HG03442 (cell line): Measurements from ENCODE around the gene DDX24.
"Not testable (repeated sequence)": the region's sequence is repeated elsewhere in the genome, so short reads cannot be mapped to it uniquely, and the experiment has no call there.

Experiments
- ATAC-seq: cut with Tn5 transposase; IDR thresholded peaks from one replicate; pipeline ENCODE4 v1.9.1; 2021; ENCODE audit warnings: mild to moderate bottlenecking, moderate library complexity; ENCODE audit not compliant: unreplicated experiment

Gene DDX24

GRCh38 chr14:94081386-94081820 is 401 bp upstream of the DDX24 start:
- peak; percentile 31 for ATAC-seq

DNA sequence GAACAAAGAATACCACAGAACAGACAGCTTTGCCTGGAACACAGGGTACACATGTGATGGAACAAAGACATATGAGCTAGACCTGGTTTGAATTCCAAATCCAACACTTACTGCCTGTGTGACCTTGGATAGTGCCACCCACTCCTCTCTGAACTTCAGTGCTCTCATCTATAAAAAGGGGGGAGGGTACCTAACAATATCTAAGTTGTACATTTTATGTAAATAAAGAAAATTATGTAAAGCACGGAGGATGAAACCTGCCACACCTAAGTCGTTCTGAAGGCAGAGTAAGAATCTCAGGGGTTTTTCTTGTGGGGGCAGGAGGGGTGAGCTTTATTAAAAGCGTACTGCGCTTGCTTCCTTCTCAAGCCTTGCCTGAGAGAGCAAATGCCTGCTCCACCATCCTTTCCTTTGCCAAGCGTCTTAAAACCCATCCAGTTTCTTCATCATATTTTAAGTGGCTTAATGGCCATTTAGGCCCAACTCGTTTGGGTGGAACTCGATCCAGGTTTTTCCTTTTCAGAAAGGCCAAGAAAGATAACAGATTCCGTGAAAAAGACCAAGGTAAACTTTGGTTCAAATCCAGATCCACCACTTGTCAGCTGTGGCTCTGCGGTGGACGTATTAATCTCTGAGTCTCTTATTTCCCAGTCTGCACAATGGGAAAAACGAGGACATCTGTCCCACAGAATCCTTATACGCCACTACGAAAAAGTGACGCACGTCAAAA is 946 bp downstream of the DDX24 start:
- ATAC-seq = no peak

DNA sequence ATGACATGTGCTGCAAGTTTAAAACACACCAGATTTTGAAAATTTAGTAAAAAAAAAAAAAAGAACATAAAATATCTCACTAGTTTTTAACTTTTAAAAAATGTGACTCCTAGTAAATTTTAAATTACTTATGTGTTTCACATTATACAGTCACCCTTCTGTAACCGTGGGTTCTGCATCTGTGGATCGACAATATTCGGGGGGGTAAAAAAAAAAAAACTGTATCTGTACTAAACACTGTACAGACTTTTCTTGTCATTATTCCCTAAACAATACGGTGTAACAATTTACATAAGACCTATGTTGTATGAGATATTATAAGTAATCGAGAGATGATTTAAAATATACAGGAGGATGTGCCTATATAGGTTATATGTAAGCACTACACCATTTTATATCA is 3.2 kb downstream of the DDX24 start:
- no peak for ATAC-seq

DNA sequence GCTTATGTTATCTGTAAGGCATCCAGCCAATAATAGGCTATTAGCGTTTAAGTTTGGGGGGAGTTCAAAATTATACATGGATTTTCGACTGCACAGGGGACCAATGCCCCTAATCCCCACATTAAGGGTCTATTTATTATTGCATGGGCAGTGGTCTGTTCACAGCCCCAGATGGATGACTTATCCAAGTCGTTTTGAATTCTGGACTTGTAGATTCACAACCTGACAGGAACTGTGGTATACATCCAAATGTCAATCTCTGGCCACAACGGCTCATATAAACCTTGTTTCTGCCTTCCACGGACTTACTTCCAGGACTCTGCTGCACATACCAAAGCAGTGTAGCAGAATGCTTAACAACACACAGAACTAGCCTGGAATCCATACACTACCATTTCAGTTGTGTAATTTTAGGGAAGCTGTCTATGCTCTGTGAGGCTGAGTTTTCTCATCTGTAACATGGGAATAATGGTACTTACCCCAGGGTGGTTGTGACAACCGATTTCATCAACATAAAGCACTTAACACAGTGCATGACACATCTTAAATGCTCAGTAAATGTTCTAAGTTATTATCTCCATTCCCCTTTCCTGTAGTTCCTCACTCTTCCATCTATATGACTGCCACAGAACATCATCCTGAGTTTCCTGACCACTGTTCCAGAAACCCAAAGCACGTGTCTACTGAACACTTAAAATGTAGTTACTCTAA is 3.7 kb downstream of the DDX24 start:
- no peak for ATAC-seq

GRCh38 chr14:94075008-94075407 is 6.0 kb downstream of the DDX24 start:
- ATAC-seq = no peak

DNA sequence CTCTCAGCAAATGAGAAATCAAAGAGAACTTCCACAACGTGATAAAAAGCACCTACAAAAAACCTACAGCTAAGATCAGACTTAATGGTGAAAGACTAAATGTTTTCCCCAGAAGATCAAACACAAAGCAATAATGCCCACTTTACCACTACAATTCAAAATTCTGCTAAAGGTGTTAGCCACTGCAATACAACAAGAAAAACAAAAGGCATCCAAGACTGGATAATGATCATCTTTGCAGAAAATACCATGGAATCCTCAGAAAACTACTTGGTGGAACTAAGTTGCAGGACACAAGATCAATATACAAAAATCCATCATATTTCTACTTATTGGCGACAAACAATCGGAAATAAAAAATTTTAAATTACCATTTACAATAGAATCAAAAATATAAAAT is 6.5 kb downstream of the DDX24 start:
- no peak for ATAC-seq

DNA sequence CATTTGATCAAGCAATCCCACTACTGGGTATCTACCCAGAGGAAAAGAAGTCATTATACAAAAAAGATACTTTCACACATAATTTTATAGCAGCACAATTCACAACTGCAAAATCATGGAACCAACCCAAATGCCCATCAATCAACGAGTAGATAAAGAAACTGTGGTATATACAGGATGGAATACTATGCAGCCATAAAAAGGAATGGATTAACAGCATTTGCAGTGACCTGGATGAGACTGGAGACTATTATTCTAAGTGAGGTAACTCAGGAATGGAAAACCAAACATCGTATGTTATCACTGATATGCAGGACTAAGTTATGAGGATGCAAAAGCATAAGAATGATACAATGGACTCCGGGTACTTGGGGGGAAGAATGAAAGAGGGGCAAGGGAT is 8.9 kb downstream of the DDX24 start:
- not testable (repeated sequence) for ATAC-seq

- ATAC-seq = no peak
Measured at GRCh38 chr14:94066089-94066676, 14.8 kb downstream of the DDX24 start.

DNA sequence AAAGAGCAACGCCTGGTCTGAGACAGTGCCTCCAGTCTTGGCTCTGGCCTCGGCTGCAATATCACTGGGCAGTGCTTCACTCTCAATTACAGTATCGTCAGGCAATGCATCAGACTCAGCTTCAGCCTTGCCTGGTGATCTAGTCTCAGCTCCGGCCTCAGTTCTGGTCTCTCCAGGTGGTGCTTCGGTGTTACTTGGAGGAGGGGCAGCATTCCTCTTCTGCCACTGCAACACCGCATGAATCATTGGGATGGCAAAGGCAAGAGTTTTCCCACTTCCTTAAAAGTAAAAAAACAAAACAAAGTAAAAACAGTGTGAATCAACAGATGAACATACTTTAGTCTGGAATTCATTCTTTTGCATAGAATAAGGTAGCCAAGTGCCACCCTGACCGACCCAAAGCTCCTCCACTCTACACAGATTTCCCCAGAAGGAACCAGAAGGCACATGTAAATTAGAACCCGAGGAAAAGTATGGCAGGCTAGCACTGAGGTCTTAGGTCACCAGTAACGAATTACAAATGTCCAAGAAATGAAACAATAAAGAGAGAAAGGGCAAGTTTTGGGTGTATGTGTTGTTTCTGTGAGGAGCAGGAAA is 18.6 kb downstream of the DDX24 start:
- no peak for ATAC-seq

DNA sequence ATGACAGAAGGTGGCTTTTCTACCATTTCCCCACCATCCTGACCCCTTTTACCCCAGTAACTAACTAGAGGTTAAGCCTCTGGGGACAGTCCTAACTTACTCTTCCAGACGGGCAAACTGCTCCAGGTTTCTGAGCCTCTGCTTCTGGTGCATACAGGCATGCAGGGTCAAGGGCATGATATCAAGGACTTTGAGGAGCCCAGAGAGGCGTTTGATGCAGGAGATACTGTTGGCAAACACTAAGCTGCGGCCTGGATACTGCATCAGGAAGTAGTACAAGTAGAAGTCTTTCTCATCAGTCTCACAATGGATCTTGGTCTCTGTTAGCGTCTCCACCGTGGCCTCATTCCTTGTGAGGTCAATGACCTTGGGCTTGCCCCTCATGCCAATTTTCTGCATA is 21.0 kb downstream of the DDX24 start:
- ATAC-seq = no peak

DNA sequence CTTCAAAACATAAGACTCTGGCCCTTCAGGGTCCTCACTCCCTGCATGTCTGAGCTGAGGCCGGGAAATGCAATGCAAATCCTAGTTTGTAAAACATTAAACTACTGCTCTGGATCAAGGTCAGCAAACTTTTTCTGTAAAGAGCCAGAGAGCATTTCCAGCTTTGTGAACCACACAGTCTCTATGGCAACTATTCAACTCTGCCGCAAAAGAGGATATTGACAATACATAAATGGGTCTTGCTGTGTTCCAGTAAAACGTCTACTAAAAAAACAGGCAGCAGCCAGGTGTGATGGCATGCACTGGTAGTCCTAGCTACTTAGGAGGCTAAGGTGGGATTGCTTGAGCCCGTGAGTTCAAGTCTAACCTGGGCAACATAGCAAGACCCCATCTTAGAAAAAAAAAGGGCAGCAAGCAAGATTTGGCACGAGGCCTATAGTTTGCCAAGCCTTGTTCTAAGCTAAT is 22.3 kb downstream of the DDX24 start:
- ATAC-seq = no peak

- peak; percentile 36 for ATAC-seq
Measured at GRCh38 chr14:94058128-94058673, 22.8 kb downstream of the DDX24 start.

GRCh38 chr14:94056579-94057308 is 24.3 kb downstream of the DDX24 start:
- peak; percentile 83 for ATAC-seq

GRCh38 chr14:94054936-94055335 is 26.1 kb downstream of the DDX24 start:
- ATAC-seq = no peak

DNA sequence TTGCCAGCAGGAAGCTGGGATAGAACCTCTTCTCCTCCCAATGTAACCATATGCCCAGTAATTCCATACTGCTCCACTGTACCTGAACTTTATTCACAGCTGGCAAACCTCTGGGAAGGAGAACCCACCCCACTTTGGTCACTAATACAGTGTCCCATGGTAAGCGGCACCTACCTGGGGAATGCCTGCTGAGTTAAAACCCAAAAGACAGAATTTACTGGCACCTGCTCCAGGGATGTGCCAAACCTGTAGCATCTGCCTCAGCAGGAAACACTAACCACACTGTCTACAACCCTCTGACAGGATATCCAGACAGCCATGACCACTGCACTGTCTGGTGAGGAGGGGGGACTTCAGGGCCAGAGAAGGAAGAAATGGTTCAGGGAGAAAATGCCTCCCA is 26.6 kb downstream of the DDX24 start:
- ATAC-seq = no peak

GRCh38 chr14:94052662-94053061 is 28.3 kb downstream of the DDX24 start:
- ATAC-seq = no peak

DNA sequence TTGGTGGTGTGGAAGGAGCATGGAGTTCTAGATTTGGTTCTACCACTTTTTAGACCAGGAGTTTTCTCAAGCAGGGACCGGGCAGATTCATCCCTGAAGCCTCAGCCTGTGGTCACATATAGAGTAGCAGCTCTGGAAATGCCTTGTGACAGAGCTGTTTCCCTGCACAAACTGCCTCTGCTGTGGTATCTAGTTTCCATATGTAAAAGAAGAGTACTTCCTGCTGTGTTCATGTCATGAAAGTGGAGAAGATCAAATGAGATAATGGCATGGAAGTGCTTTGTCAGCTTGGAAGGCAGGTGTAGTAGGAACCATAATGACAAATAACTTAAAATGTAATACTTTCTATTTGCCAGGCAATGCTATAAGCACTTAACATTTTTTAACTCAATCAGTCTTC is 28.8 kb downstream of the DDX24 start:
- no peak for ATAC-seq

DNA sequence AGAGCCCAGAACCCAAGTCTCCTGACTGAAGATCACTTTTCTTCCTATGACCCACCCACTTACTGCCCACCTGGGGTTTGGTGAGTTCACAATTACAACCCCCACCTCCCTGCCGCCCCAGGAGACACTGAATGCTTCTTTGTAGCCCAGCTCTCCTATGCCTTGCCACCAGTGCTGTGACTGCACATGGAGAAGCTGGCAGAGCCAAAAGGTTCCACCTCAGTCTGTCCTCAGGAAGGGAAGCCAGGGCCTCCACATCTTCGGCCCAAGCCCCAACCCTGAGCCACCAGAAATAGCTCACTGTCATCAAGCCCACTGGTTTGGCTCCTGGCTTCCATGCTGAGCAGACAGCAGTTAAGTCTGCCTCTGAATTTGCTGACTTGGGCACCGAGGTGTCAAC is 29.2 kb downstream of the DDX24 start:
- no peak for ATAC-seq

DNA sequence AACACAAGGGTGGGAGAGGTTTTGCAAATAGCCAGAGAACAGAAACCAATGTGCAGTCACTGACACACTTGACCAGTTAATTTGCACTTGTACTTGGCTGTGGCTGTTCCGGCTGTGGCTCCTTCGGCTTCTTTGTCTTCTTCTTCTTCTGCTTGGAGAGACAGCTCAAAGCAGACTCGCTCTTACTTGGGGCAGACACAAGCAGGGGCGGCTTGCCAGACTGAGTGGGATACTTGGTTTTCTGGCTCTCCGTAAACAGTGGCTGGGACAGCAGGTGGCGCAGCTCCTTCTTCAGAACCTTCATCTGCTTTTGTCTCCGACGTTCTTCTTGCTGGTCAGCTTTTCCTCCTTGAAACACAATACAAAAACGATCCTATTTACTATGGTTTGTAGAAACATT is 29.9 kb downstream of the DDX24 start:
- no peak for ATAC-seq

- no peak for ATAC-seq
Measured at GRCh38 chr14:94050231-94050880, 30.6 kb downstream of the DDX24 start.
